AG04450 (cell line): Measurements from ENCODE around the gene PKD1. TPM values are rescaled to one million over a fixed set of nuclear protein-coding genes. Genes with fewer than 3 reads are reported as not detected.

ENCODE experiments used
- CTCF ChIA-PET: fragments of 300-600, 350-600 bp; formaldehyde crosslinking; extraction: SDS; loops from one replicate; lab custom pipeline; 2022; ENCODE audit warnings: antibody characterized with exemption, inconsistent platforms; lab: Charles Lee
- POLR2A ChIA-PET: fragments of 350-600 bp; formaldehyde crosslinking; extraction: SDS; loops from one replicate; lab custom pipeline; 2021; ENCODE audit warnings: antibody characterized with exemption, inconsistent platforms; lab: Yijun Ruan, JAX
- DNase-seq: peaks from one replicate; pipeline ENCODE4 v3.0.0-alpha.2; 2011; ENCODE audit warnings: low read depth, low spot score
- H3K27ac ChIP-seq: one replicate; pipeline ENCODE4 v1.5.1; 2012; ENCODE audit warnings: low read depth, low read length, control low read depth
- H3K27me3 ChIP-seq: one replicate; pipeline ENCODE4 v1.6.0; 2012; ENCODE audit warnings: low read length; ENCODE audit not compliant: control insufficient read depth, insufficient read depth
- H3K4me3 ChIP-seq: 2 replicates; pipeline ENCODE4 v1.5.1; 2011; ENCODE audit warnings: mild to moderate bottlenecking, low read depth, low read length, control low read depth
- H3K9me3 ChIP-seq: 2 replicates; pipeline ENCODE4 v1.5.1; 2012; ENCODE audit warnings: low read length; ENCODE audit not compliant: control insufficient read depth, insufficient read depth
- CTCF ChIP-seq: IDR thresholded peaks from 2 replicates; pipeline ENCODE4 v1.5.1; 2011; ENCODE audit warnings: low read depth, low read length, control low read depth, inconsistent platforms
- polyA plus RNA-seq: library from polyadenylated mRNA; depleted of rRNA; stranded (reverse); fragments of >200 nt; gene quantifications from 2 replicates; pipeline ENCODE4 v1.2.3, GENCODE V29; 2011

Gene PKD1
- polyA plus RNA-seq, 1 experiment, result 16.1 TPM

- no peak overlapping the region for H3K27ac ChIP-seq
- POLR2A ChIA-PET, result no interaction called here
- H3K4me3 ChIP-seq, result no peak overlapping the region
- TF ChIP-seq CTCF, result no peak
- DNase-seq, result no peak
- H3K9me3 ChIP-seq, result peaks cover 7% of the 10 kb centered on the region; the same call in 1 of the 2 replicates
- CTCF ChIA-PET, result no interaction called here
- peaks cover 2% of the 10 kb centered on the region for H3K27me3 ChIP-seq
Observed at GRCh38 chr16:2180962-2181923, 45.5 kb upstream of the PKD1 start.

GRCh38 chr16:2180461-2180860 is 44.8 kb upstream of the PKD1 start:
- POLR2A ChIA-PET, result interaction anchor here (0.6 kb wide), 1 partner anchor 281 kb away, joined by 3 read pairs; no protein-coding TSS in a partner anchor
- TF ChIP-seq CTCF, result no peak
- CTCF ChIA-PET, result no interaction called here

GRCh38 chr16:2179576-2179975 is 43.9 kb upstream of the PKD1 start:
- POLR2A ChIA-PET, result no interaction called here
- Histone ChIP-seq H3K9me3 (peaks cover 7% of the 10 kb centered on the region; the same call in 1 of the 2 replicates), H3K27me3 (no peaks in the 10 kb centered on the region), H3K4me3 (no peak overlapping the region), H3K27ac (no peak overlapping the region)
- CTCF ChIA-PET, result no interaction called here
- no peak for DNase-seq
- TF ChIP-seq CTCF, result no peak

More at GRCh38 chr16:2180461-2180860, 44.8 kb upstream of the PKD1 start:
- no peak overlapping the region for H3K4me3 ChIP-seq
- no peaks in the 10 kb centered on the region for H3K27me3 ChIP-seq
- H3K27ac ChIP-seq, result no peak overlapping the region
- peaks cover 7% of the 10 kb centered on the region; the same call in 1 of the 2 replicates for H3K9me3 ChIP-seq
- no peak for DNase-seq

GRCh38 chr16:2179107-2179501 is 43.4 kb upstream of the PKD1 start:
- DNase-seq, result no peak
- Histone ChIP-seq H3K4me3 (no peak overlapping the region), H3K9me3 (peaks cover 7% of the 10 kb centered on the region; the same call in 1 of the 2 replicates), H3K27me3 (no peaks in the 10 kb centered on the region), H3K27ac (no peak overlapping the region)
- CTCF ChIA-PET, result no interaction called here
- POLR2A ChIA-PET, result no interaction called here
- no peak for TF ChIP-seq CTCF
